RWPE2 (cell line): ENCODE results near the gene ZNF653.
A peak's percentile ranks its signal among the peaks of the same experiment; 100 is the strongest.

Source experiments
- ATAC-seq: fragments of 200-7000 bp; cut with Tn5 transposase; 3 replicates; pipeline ENCODE4 v1.9.1; 2021; ENCODE audit warnings: low read depth
- DNase-seq: peaks from one replicate; pipeline ENCODE4 v3.0.0-alpha.2; 2020; ENCODE audit warnings: low spot score
- H3K27ac ChIP-seq: fragments of 450-650 bp; 2 replicates; pipeline ENCODE4 v1.5.1; 2017; ENCODE audit warnings: mild to moderate bottlenecking; ENCODE audit not compliant: poor library complexity, severe bottlenecking
- H3K27me3 ChIP-seq: fragments of 250-450 bp; sonication (Bioruptor Pico); 2 replicates; pipeline ENCODE4 v1.5.1; 2021; ENCODE audit warnings: mild to moderate bottlenecking, moderate library complexity; ENCODE audit not compliant: insufficient read depth, poor library complexity, severe bottlenecking
- H3K36me3 ChIP-seq: fragments of 250-450 bp; sonication (Bioruptor Pico); 2 replicates; pipeline ENCODE4 v1.5.1; 2020; ENCODE audit warnings: low read depth, mild to moderate bottlenecking, moderate library complexity
- H3K4me1 ChIP-seq: fragments of 250-450 bp; sonication (Bioruptor Pico); 2 replicates; pipeline ENCODE4 v1.5.1; 2021; ENCODE audit warnings: mild to moderate bottlenecking, moderate library complexity; ENCODE audit not compliant: insufficient read depth, poor library complexity, severe bottlenecking
- H3K4me3 ChIP-seq: fragments of 250-450 bp; sonication (Bioruptor Pico); 2 replicates; pipeline ENCODE4 v1.5.1; 2021; ENCODE audit warnings: mild to moderate bottlenecking, moderate library complexity; ENCODE audit not compliant: severe bottlenecking
- H3K9me3 ChIP-seq: fragments of 250-450 bp; sonication (Bioruptor Pico); 2 replicates; pipeline ENCODE4 v1.5.1; 2021; ENCODE audit warnings: mild to moderate bottlenecking, moderate library complexity; ENCODE audit not compliant: severe bottlenecking
- TF ChIP-seq, protein P1 (sequence below): fragments of 450-650 bp; IDR thresholded peaks from one replicate; pipeline ENCODE4 v1.5.1; 2017; ENCODE audit warnings: mild to moderate bottlenecking, moderate library complexity; ENCODE audit not compliant: poor library complexity, severe bottlenecking

ZNF653 gene

DNA sequence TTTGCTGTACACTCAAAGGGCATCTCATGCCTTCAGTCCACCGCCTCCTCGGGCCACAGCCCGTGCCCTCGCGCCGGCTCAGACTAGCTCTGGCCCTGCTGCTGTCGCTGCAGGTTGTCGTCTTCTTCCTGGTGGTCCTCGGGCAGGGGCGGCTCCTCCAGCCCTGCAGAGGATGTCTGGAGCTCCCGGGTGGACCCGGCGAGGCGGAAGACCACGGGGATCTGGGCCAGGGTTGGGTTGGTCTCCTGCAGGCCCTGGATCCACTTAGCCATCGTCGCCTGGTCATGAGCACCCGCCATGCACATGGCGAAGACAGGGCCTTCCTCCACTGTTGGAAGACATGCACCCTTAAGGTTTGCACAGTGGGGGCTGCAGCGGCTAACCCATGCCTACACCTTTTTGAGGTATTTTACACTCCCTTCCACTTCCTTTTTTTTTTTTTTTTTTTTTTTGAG lies 489 bp upstream of the ZNF653 start:
- H3K36me3 ChIP-seq: no peaks in the 10 kb centered on the region
- H3K4me3 ChIP-seq: peak overlapping the region; percentile 65
- no peaks in the 10 kb centered on the region for H3K9me3 ChIP-seq
- no peaks in the 10 kb centered on the region for H3K4me1 ChIP-seq
- DNase-seq: no peak
- peak overlapping the region; percentile 68 for H3K27ac ChIP-seq
- H3K27me3 ChIP-seq: no peaks in the 10 kb centered on the region
- peak; percentile 31 for ATAC-seq
- TF ChIP-seq, protein P1, sequence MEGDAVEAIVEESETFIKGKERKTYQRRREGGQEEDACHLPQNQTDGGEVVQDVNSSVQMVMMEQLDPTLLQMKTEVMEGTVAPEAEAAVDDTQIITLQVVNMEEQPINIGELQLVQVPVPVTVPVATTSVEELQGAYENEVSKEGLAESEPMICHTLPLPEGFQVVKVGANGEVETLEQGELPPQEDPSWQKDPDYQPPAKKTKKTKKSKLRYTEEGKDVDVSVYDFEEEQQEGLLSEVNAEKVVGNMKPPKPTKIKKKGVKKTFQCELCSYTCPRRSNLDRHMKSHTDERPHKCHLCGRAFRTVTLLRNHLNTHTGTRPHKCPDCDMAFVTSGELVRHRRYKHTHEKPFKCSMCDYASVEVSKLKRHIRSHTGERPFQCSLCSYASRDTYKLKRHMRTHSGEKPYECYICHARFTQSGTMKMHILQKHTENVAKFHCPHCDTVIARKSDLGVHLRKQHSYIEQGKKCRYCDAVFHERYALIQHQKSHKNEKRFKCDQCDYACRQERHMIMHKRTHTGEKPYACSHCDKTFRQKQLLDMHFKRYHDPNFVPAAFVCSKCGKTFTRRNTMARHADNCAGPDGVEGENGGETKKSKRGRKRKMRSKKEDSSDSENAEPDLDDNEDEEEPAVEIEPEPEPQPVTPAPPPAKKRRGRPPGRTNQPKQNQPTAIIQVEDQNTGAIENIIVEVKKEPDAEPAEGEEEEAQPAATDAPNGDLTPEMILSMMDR: no peak

DNA sequence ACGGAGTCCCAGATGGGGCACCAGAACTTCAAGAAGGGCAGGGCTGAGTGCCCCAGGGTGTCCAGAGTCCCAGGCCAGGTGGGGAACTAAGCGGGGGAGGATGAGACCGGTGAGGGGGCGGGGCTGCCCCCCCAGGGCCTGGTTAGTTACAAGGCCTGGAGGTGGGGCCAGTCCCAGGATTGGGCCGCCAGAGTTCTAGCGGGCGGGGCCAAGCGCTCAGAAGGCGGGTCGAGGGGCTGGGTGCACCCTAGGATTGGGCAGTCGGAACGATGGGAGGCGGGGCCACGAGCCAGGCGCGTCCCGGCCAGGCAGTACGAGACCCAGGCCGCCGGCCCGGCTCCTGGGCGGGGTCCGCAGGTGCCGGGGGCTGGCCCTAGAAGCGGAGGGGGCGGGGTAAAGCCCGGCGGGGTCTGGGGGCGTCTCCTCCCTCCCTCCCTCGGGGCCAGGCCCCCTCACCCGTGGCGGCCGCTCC lies 571 bp downstream of the ZNF653 start:
- TF ChIP-seq, protein P1: no peak
- H3K27me3 ChIP-seq: no peaks in the 10 kb centered on the region
- peak overlapping the region; percentile 68 for H3K27ac ChIP-seq
- H3K4me1 ChIP-seq: no peaks in the 10 kb centered on the region
- no peaks in the 10 kb centered on the region for H3K36me3 ChIP-seq
- ATAC-seq: peak; percentile 95
- peak overlapping the region; percentile 65 for H3K4me3 ChIP-seq
- no peaks in the 10 kb centered on the region for H3K9me3 ChIP-seq
- DNase-seq: peak; percentile 97

DNA sequence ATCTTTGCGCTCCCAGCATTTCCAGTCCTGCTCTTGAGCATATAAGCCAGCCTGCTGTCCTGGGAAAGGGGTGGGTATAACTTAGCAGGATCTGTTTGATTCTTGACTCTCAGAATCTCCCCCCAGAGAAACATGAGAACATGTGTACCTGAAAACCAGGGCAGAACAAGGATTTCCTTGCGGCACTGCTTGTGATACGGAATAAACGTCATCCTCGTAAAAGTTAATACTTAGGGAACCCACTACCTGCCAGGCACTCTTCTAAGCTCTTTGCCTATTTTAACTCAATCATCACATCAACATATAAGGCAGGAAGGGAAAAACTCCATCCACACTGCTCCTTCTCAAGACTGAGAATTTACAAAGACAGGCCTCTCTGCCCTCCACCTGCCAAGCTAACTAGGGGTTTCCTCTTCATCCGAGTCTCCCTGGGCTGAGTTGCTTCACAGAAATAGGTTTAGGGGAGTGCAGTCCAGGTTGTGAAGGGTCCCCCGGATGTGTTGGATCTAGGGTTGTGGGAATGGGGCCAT lies 1.1 kb downstream of the ZNF653 start:
- H3K4me1 ChIP-seq: no peaks in the 10 kb centered on the region
- no peaks in the 10 kb centered on the region for H3K36me3 ChIP-seq
- H3K27ac ChIP-seq: peak overlapping the region; percentile 68
- TF ChIP-seq, protein P1: no peak
- no peaks in the 10 kb centered on the region for H3K9me3 ChIP-seq
- H3K4me3 ChIP-seq: peak overlapping the region; percentile 65
- H3K27me3 ChIP-seq: no peaks in the 10 kb centered on the region
- ATAC-seq (no peak), DNase-seq (no peak)

DNA sequence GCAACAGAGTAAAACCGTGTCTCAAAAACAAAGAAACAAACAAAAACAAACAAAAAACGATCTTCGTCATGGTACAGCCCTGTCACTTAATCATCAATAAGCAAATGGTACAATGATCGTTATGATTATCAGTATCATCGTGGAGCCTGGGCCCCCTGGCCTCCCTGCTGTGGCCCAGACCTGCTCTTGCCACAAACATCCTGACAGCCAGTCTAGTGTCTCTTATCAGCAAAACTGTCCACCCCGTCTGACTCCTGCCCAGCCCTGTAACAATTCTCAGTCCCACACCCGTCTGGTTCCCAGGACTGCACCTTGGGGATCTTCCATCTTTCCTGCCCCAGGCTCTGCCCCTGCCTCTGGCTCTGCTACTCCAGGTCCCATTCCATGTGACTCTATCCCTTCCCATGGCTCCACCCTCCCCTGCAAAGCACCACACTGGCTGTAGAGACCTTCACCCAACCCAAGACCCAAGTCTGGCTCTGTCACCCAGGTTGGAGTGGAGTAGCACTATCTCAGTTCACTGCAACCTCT lies 5.7 kb downstream of the ZNF653 start:
- Histone ChIP-seq H3K36me3 (no peaks in the 10 kb centered on the region; the same call in 1 of the 2 replicates), H3K27me3 (no peaks in the 10 kb centered on the region), H3K27ac (no peak overlapping the region), H3K9me3 (no peaks in the 10 kb centered on the region), H3K4me1 (no peaks in the 10 kb centered on the region), H3K4me3 (no peak overlapping the region)
- TF ChIP-seq, protein P1: no peak
- no peak for DNase-seq
- ATAC-seq: no peak

DNA sequence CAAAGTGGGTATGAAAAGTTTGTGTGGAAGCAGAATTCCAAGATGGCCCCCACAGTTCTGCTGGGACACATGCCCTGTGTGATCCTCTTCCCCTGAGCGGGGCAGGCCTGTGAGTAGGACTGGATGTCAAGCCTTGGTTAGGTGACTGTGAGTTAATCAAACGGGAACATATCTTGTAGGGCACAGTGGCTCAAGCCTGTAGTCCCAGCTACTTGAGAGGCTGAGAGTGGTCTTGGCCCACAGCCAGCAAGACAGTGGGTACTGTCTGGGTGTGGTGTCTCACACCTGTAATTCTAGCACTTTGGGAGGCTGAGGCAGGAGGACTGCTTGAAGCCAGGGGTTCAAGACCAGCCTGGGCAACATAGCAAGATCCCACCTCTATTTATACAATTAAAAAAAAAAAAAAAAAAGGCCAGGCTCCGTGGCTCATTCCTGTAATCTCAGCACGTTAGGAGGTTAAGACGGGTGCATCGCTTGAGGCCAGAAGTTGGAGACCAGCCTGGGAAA lies 6.4 kb downstream of the ZNF653 start:
- H3K9me3 ChIP-seq: no peaks in the 10 kb centered on the region
- H3K4me1 ChIP-seq: no peaks in the 10 kb centered on the region
- TF ChIP-seq, protein P1: no peak
- no peak overlapping the region for H3K4me3 ChIP-seq
- no peak overlapping the region for H3K27ac ChIP-seq
- H3K27me3 ChIP-seq: no peaks in the 10 kb centered on the region
- DNase-seq (no peak), ATAC-seq (no peak)
- H3K36me3 ChIP-seq: no peaks in the 10 kb centered on the region; the same call in 1 of the 2 replicates
